GM19099 (cell line): Measurements from ENCODE around the gene KIAA0232.

Experiments used
- POLR2A ChIP-seq: IDR thresholded peaks from 3 replicates; pipeline ENCODE4 v1.6.1; 2011; ENCODE audit warnings: low read depth; ENCODE audit not compliant: insufficient read length; ENCODE audit errors: extremely low read depth

The KIAA0232 gene

GRCh38 chr4:6845027-6845426 lies 62.5 kb downstream of the KIAA0232 start:
- no peak for TF ChIP-seq POLR2A

GRCh38 chr4:6845574-6845973 lies 63.0 kb downstream of the KIAA0232 start:
- TF ChIP-seq POLR2A: no peak

GRCh38 chr4:6847178-6847577 lies 64.7 kb downstream of the KIAA0232 start:
- TF ChIP-seq POLR2A: no peak

GRCh38 chr4:6848717-6849305 lies 66.3 kb downstream of the KIAA0232 start:
- no peak for TF ChIP-seq POLR2A

- TF ChIP-seq POLR2A: no peak
Observed at GRCh38 chr4:6849691-6850090, 67.2 kb downstream of the KIAA0232 start.

GRCh38 chr4:6851431-6851830 lies 68.9 kb downstream of the KIAA0232 start:
- no peak for TF ChIP-seq POLR2A

- TF ChIP-seq POLR2A: no peak
Observed at GRCh38 chr4:6851962-6852361, 69.4 kb downstream of the KIAA0232 start.

- no peak for TF ChIP-seq POLR2A
Observed at GRCh38 chr4:6852582-6852981, 70.1 kb downstream of the KIAA0232 start.

GRCh38 chr4:6854098-6854744 lies 71.7 kb downstream of the KIAA0232 start:
- TF ChIP-seq POLR2A: no peak

- TF ChIP-seq POLR2A: no peak
Observed at GRCh38 chr4:6855692-6856297, 73.3 kb downstream of the KIAA0232 start.

- no peak for TF ChIP-seq POLR2A
Observed at GRCh38 chr4:6856391-6856790, 73.9 kb downstream of the KIAA0232 start.

- no peak for TF ChIP-seq POLR2A
Observed at GRCh38 chr4:6857009-6857882, 74.7 kb downstream of the KIAA0232 start.

- no peak for TF ChIP-seq POLR2A
Observed at GRCh38 chr4:6858997-6859396, 76.5 kb downstream of the KIAA0232 start.

GRCh38 chr4:6859543-6859942 lies 77.0 kb downstream of the KIAA0232 start:
- no peak for TF ChIP-seq POLR2A

GRCh38 chr4:6868386-6868785 lies 85.9 kb downstream of the KIAA0232 start:
- TF ChIP-seq POLR2A: no peak

- no peak for TF ChIP-seq POLR2A
Observed at GRCh38 chr4:6869944-6870343, 87.4 kb downstream of the KIAA0232 start.

- no peak for TF ChIP-seq POLR2A
Observed at GRCh38 chr4:6873291-6873690, 90.8 kb downstream of the KIAA0232 start.
